SK-N-SH (cell line): ENCODE data around the gene FPR2. TPM values are rescaled to one million over a fixed set of nuclear protein-coding genes. Genes with fewer than 3 reads are reported as not detected.

Experiments
- CTCF ChIA-PET: fragments of 300-600, 350-600 bp; formaldehyde crosslinking; extraction: SDS; loops from one replicate; lab custom pipeline; 2021; lab: Yijun Ruan, JAX
- POLR2A ChIA-PET: fragments of 350-600 bp; sonication (Branson Sonifier 250); formaldehyde crosslinking; extraction: SDS; loops from one replicate; lab custom pipeline; 2020; ENCODE audit warnings: antibody characterized with exemption, inconsistent platforms; lab: Yijun Ruan, JAX
- DNase-seq: peaks from one replicate; pipeline ENCODE4 v3.0.0; 2012
- H2AFZ ChIP-seq: fragments of 200-600 bp; sonication (generic); 2 replicates; pipeline ENCODE4 v1.8.1; 2016; ENCODE audit warnings: antibody characterized with exemption, mild to moderate bottlenecking, low read depth
- H3F3A ChIP-seq: fragments of 200-600 bp; sonication (generic); replicated peaks from 2 replicates; pipeline ENCODE3; 2016; ENCODE audit warnings: antibody characterized with exemption, mild to moderate bottlenecking; ENCODE audit not compliant: insufficient read depth
- H3K27ac ChIP-seq, 2 experiments: fragments of 200-500 bp in 1 of 2; fragments of 200-600 bp in 1 of 2; sonication (Bioruptor generic) in 1 of 2; sonication (generic), shearing (Covaris generic) in 1 of 2; 2 replicates each; pipeline versions ENCODE4 v1.5.1 to v1.6.1; 2014 to 2016; ENCODE audit warnings: low read depth in 2 of 2, inconsistent platforms in 1 of 2, low read length in 1 of 2, mild to moderate bottlenecking in 1 of 2, mixed read lengths in 1 of 2
- H3K27me3 ChIP-seq: fragments of 200-600 bp; sonication (generic), shearing (Covaris generic); 2 replicates; pipeline ENCODE4 v1.6.1; 2016; ENCODE audit warnings: mixed run types; ENCODE audit not compliant: insufficient read depth
- H3K36me3 ChIP-seq, 2 experiments: fragments of 200-500 bp in 1 of 2; fragments of 200-600 bp in 1 of 2; sonication (Bioruptor generic) in 1 of 2; sonication (generic) in 1 of 2; replicated peaks in 1 of 2; 2 replicates each; pipeline versions ENCODE3 to v1.5.1; 2014 to 2016; ENCODE audit warnings: low read length in 1 of 2, mild to moderate bottlenecking in 1 of 2; ENCODE audit not compliant: insufficient read depth in 2 of 2, control insufficient read depth in 1 of 2
- H3K4me1 ChIP-seq, 2 experiments: fragments of 200-500 bp in 1 of 2; fragments of 200-600 bp in 1 of 2; sonication (Bioruptor generic) in 1 of 2; sonication (generic), shearing (Covaris generic) in 1 of 2; 2 replicates each; pipeline versions ENCODE4 v1.5.1 to v1.6.1; 2014 to 2016; ENCODE audit warnings: low read depth in 1 of 2, low read length in 1 of 2, mixed run types in 1 of 2; ENCODE audit not compliant: insufficient read depth in 2 of 2, control insufficient read depth in 1 of 2
- H3K4me2 ChIP-seq: fragments of 200-600 bp; sonication (generic), shearing (Covaris generic); 2 replicates; pipeline ENCODE4 v1.6.1; 2017; ENCODE audit warnings: mixed run types
- H3K4me3 ChIP-seq, 2 experiments: fragments of 200-500 bp in 1 of 2; fragments of 200-600 bp in 1 of 2; sonication (Bioruptor generic) in 1 of 2; sonication (generic), shearing (Covaris generic) in 1 of 2; 2 replicates each; pipeline versions ENCODE4 v1.5.1 to v1.8.1; 2014 to 2016; ENCODE audit warnings: low read depth in 2 of 2, inconsistent platforms in 1 of 2, low read length in 1 of 2, mild to moderate bottlenecking in 1 of 2, mixed read lengths in 1 of 2, moderate library complexity in 1 of 2
- H3K79me2 ChIP-seq: fragments of 200-600 bp; sonication (generic); 2 replicates; pipeline ENCODE4 v1.8.1; 2017; ENCODE audit warnings: mild to moderate bottlenecking; ENCODE audit not compliant: insufficient read depth
- H3K9ac ChIP-seq: fragments of 200-600 bp; sonication (generic); 2 replicates; pipeline ENCODE4 v1.6.1; 2017; ENCODE audit warnings: mixed run types
- H3K9me2 ChIP-seq: fragments of 200-600 bp; sonication (generic); 2 replicates; pipeline ENCODE4 v1.6.1; 2017; ENCODE audit warnings: mixed run types
- H3K9me3 ChIP-seq: fragments of 200-600 bp; sonication (generic); 2 replicates; pipeline ENCODE4 v1.6.1; 2017; ENCODE audit warnings: mixed run types, mild to moderate bottlenecking, moderate library complexity
- H4K20me1 ChIP-seq: fragments of 200-600 bp; sonication (generic); 2 replicates; pipeline ENCODE4 v1.6.1; 2017; ENCODE audit warnings: mild to moderate bottlenecking, mixed run types; ENCODE audit not compliant: insufficient read depth
- CHD2 ChIP-seq: fragments of 150-350 bp; IDR thresholded peaks from 2 replicates; pipeline ENCODE4 v1.6.1; 2018; ENCODE audit warnings: low read length; ENCODE audit not compliant: partially characterized antibody
- CTCF ChIP-seq: fragments of 200-600 bp; sonication (generic); IDR thresholded peaks from 2 replicates; pipeline ENCODE4 v1.6.1; 2017; ENCODE audit warnings: antibody characterized with exemption, mild to moderate bottlenecking, moderate library complexity
- ELF1 ChIP-seq: IDR thresholded peaks from 2 replicates; pipeline ENCODE4 v1.4.0; 2012
- EP300 ChIP-seq, 2 experiments: IDR thresholded peaks; 2 replicates each; pipeline versions ENCODE4 v1.4.0 to v1.6.1; 2012; ENCODE audit warnings: borderline replicate concordance in 1 of 2, low read depth in 1 of 2, low read length in 1 of 2
- FOSL2 ChIP-seq: IDR thresholded peaks from 2 replicates; pipeline ENCODE4 v1.4.0; 2012; ENCODE audit warnings: low read depth, mild to moderate bottlenecking, moderate library complexity, borderline replicate concordance
- FOXM1 ChIP-seq: IDR thresholded peaks from 2 replicates; pipeline ENCODE4 v1.4.0; 2012; ENCODE audit warnings: low read depth, mild to moderate bottlenecking
- GABPA ChIP-seq: IDR thresholded peaks from 2 replicates; pipeline ENCODE4 v1.4.0; 2012; ENCODE audit warnings: low read depth, mild to moderate bottlenecking
- GATA2 ChIP-seq: sonication (generic); formaldehyde crosslinking; IDR thresholded peaks from 2 replicates; pipeline ENCODE4 v1.5.0; 2020; ENCODE audit warnings: mild to moderate bottlenecking, missing genetic modification reagents
- JUND ChIP-seq: IDR thresholded peaks from 2 replicates; pipeline ENCODE4 v1.4.0; 2012
- MEF2A ChIP-seq: IDR thresholded peaks from 2 replicates; pipeline ENCODE4 v1.4.0; 2012; ENCODE audit warnings: low read depth, borderline replicate concordance
- MXI1 ChIP-seq: IDR thresholded peaks from 2 replicates; pipeline ENCODE4 v1.6.1; 2012; ENCODE audit warnings: mild to moderate bottlenecking, low read depth, low read length, improper control_type of control experiment
- NFIC ChIP-seq: IDR thresholded peaks from 2 replicates; pipeline ENCODE4 v1.4.0; 2012; ENCODE audit warnings: borderline replicate concordance
- NRF1 ChIP-seq: IDR thresholded peaks from 2 replicates; pipeline ENCODE4 v1.6.1; 2012; ENCODE audit warnings: low read depth, mild to moderate bottlenecking, low read length
- POLR2AphosphoS5 ChIP-seq: IDR thresholded peaks from 2 replicates; pipeline ENCODE4 v1.6.1; 2012; ENCODE audit warnings: low read depth, low read length
- RCOR1 ChIP-seq: fragments of 150-350 bp; IDR thresholded peaks from 2 replicates; pipeline ENCODE4 v1.6.1; 2017; ENCODE audit warnings: antibody characterized with exemption, low read length
- RFX5 ChIP-seq: IDR thresholded peaks from 2 replicates; pipeline ENCODE4 v1.6.1; 2012; ENCODE audit warnings: mild to moderate bottlenecking, improper control_type of control experiment, low read length
- RXRA ChIP-seq: IDR thresholded peaks from 2 replicates; pipeline ENCODE4 v1.4.0; 2012; ENCODE audit warnings: low read depth, mild to moderate bottlenecking, borderline replicate concordance
- SIN3A ChIP-seq: IDR thresholded peaks from 2 replicates; pipeline ENCODE4 v1.6.1; 2012; ENCODE audit warnings: low read depth, mild to moderate bottlenecking, low read length, moderate library complexity, borderline replicate concordance
- TAF1 ChIP-seq: IDR thresholded peaks from 2 replicates; pipeline ENCODE4 v1.6.1; 2012; ENCODE audit warnings: low read depth, mild to moderate bottlenecking, low read length, moderate library complexity, borderline replicate concordance
- TEAD4 ChIP-seq: IDR thresholded peaks from 2 replicates; pipeline ENCODE4 v1.4.0; 2012; ENCODE audit warnings: mild to moderate bottlenecking, borderline replicate concordance; ENCODE audit not compliant: insufficient read depth
- USF2 ChIP-seq: fragments of 150-350 bp; IDR thresholded peaks from 2 replicates; pipeline ENCODE4 v1.6.1; 2017; ENCODE audit warnings: antibody characterized with exemption, low read length, low read depth, borderline replicate concordance
- WGBS: methylation state at CpG from one replicate; pipeline ENCODE4 v1.1.6; 2017; ENCODE audit warnings: low lambda C conversion rate; 5-methylcytosine and 5-hydroxymethylcytosine counted together
- polyA plus RNA-seq, 3 experiments: library from polyadenylated mRNA; depleted of rRNA; stranded (reverse); fragments of >200 nt; gene quantifications; 2 replicates each; pipeline ENCODE4 v1.2.3, GENCODE V29; 2012
- TF ChIP-seq, protein P1 (sequence below): IDR thresholded peaks from 2 replicates; pipeline ENCODE4 v1.4.0; 2012; ENCODE audit warnings: low read depth, borderline replicate concordance
- TF ChIP-seq, protein P2 (sequence below): IDR thresholded peaks from 2 replicates; pipeline ENCODE4 v1.6.1; 2012; ENCODE audit warnings: mild to moderate bottlenecking, low read depth, low read length, moderate library complexity
- TF ChIP-seq, protein P3 (sequence below): IDR thresholded peaks from 2 replicates; pipeline ENCODE4 v1.4.0; 2012; ENCODE audit warnings: low read depth
- TF ChIP-seq, protein P4 (sequence below): IDR thresholded peaks from 2 replicates; pipeline ENCODE4; 2012

The FPR2 gene
- polyA plus RNA-seq, 1 of the 3 experiments (the other 2 are of a cell fraction): not detected

DNA sequence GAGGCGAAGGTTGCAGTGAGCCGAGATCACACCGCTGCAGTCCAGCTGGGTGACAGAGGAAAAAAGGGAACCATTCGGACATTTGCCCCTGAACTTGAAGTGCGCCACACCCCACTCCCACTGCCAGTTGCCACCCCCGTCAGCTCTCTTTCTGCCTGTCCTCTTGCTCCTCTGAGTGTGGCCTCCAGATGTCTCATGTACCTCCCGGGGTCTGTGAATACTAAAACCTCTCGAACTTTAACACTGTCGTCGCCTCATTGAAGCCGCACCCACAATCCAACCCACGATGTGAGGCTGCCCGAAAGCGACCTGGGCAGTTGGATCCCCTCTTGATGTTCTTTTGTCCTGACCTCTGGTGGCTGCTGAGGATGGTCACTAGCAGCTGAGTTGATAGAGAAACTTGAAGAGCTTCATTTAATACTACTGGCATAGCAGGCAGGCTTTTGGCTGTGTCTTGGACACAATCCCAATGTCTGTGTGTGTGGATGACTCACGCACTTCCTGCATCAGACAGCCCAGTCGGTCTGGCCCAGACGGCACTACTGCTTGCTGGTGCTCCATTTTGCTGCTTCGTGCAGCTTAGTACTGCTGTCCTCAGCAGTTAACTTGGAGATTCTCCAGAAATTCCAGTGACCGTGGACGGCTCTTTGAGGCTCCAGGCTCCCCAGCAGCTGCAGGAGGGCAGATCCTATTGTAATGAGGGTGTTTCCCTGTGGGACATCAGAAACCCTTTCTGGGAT is 38.2 kb downstream of the FPR2 start:
- Histone ChIP-seq H3K27ac (peak overlapping the region in 1 of 2 experiments; percentile 91; a peak in 3 of 4 replicates), H3K36me3 (no peaks in the 10 kb centered on the region), H3K4me3 (peak overlapping the region in 1 of 2 experiments; percentile 29; a peak in 1 of 4 replicates), H3K4me2 (peak overlapping the region; percentile 75), H3F3A (peaks cover 47% of the 10 kb centered on the region), H3K9me3 (no peaks in the 10 kb centered on the region), H3K27me3 (no peaks in the 10 kb centered on the region), H4K20me1 (no peaks in the 10 kb centered on the region), H3K9me2 (no peaks in the 10 kb centered on the region), H3K9ac (peak overlapping the region; percentile 64), H3K79me2 (no peaks in the 10 kb centered on the region; the same call in 1 of the 2 replicates), H2AFZ (0 out of 2 replicates have a peak overlapping the region, but pooled peaks have one; percentile 57), H3K4me1 (peaks cover 10 to 29% of the 10 kb centered on the region in 2 experiments; a peak in 3 of 4 replicates)
- ChIA-PET POLR2A (no interaction called here), CTCF (interaction anchor here (1.2 kb wide), 2 partner anchors 10 to 142 kb away, joined by 3 to 6 read pairs; no protein-coding TSS in a partner anchor)
- WGBS: 26% methylated on average over 18 of the region's 20 CpGs
- peak; percentile 14 for DNase-seq
- TF ChIP-seq, protein P1, sequence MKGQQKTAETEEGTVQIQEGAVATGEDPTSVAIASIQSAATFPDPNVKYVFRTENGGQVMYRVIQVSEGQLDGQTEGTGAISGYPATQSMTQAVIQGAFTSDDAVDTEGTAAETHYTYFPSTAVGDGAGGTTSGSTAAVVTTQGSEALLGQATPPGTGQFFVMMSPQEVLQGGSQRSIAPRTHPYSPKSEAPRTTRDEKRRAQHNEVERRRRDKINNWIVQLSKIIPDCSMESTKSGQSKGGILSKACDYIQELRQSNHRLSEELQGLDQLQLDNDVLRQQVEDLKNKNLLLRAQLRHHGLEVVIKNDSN: 0 out of 2 replicates have a peak, but pooled peaks have one; percentile 10
- TF ChIP-seq, protein P2, sequence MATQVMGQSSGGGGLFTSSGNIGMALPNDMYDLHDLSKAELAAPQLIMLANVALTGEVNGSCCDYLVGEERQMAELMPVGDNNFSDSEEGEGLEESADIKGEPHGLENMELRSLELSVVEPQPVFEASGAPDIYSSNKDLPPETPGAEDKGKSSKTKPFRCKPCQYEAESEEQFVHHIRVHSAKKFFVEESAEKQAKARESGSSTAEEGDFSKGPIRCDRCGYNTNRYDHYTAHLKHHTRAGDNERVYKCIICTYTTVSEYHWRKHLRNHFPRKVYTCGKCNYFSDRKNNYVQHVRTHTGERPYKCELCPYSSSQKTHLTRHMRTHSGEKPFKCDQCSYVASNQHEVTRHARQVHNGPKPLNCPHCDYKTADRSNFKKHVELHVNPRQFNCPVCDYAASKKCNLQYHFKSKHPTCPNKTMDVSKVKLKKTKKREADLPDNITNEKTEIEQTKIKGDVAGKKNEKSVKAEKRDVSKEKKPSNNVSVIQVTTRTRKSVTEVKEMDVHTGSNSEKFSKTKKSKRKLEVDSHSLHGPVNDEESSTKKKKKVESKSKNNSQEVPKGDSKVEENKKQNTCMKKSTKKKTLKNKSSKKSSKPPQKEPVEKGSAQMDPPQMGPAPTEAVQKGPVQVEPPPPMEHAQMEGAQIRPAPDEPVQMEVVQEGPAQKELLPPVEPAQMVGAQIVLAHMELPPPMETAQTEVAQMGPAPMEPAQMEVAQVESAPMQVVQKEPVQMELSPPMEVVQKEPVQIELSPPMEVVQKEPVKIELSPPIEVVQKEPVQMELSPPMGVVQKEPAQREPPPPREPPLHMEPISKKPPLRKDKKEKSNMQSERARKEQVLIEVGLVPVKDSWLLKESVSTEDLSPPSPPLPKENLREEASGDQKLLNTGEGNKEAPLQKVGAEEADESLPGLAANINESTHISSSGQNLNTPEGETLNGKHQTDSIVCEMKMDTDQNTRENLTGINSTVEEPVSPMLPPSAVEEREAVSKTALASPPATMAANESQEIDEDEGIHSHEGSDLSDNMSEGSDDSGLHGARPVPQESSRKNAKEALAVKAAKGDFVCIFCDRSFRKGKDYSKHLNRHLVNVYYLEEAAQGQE: no peak; the same call in 1 of the 2 replicates
- TF ChIP-seq ELF1 (peak; percentile 65), SIN3A (no peak), RFX5 (no peak), RCOR1 (no peak), EP300 (IDR thresholded peaks at IDR 0.05; ENCODE audit: borderline replicate concordance in 1 of 2, low read depth in 1 of 2, low read length in 1 of 2) (peak; percentile 6 to 49; a peak in 1 of 4 replicates), USF2 (no peak), MEF2A (no peak), FOXM1 (no peak), NRF1 (no peak), TAF1 (no peak), NFIC (peak; percentile 93), RXRA (no peak), MXI1 (no peak), CHD2 (no peak), GABPA (no peak), FOSL2 (peak; percentile 88; the same call in 1 of the 2 replicates), TEAD4 (peak; percentile 79), POLR2AphosphoS5 (no peak), GATA2 (CRISPR knock-in tag) (no peak), JUND (peak; percentile 91), CTCF (peak; percentile 56)
- TF ChIP-seq, protein P3, sequence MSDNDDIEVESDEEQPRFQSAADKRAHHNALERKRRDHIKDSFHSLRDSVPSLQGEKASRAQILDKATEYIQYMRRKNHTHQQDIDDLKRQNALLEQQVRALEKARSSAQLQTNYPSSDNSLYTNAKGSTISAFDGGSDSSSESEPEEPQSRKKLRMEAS: peak; percentile 71
- TF ChIP-seq, protein P4, sequence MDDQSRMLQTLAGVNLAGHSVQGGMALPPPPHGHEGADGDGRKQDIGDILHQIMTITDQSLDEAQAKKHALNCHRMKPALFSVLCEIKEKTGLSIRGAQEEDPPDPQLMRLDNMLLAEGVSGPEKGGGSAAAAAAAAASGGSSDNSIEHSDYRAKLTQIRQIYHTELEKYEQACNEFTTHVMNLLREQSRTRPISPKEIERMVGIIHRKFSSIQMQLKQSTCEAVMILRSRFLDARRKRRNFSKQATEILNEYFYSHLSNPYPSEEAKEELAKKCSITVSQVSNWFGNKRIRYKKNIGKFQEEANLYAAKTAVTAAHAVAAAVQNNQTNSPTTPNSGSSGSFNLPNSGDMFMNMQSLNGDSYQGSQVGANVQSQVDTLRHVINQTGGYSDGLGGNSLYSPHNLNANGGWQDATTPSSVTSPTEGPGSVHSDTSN: peak; percentile 64
